HepG2 (cell line): ENCODE results near the gene RMI2. TPM values are rescaled to one million over a fixed set of nuclear protein-coding genes. Genes with fewer than 3 reads are reported as not detected.

Experiments used
- CBX5 ChIP-seq: sonication (generic); formaldehyde crosslinking; IDR thresholded peaks from 2 replicates; pipeline ENCODE4 v1.4.0; 2020; ENCODE audit warnings: missing genetic modification reagents, borderline replicate concordance
- CEBPB ChIP-seq: IDR thresholded peaks from 2 replicates; pipeline ENCODE4 v1.6.1; 2011; ENCODE audit warnings: low read depth, low read length, improper control_type of control experiment, borderline replicate concordance
- CREM ChIP-seq, 2 experiments: sonication (generic) in 1 of 2; formaldehyde crosslinking in 1 of 2; IDR thresholded peaks; 2 replicates each; pipeline versions ENCODE4 v1.4.0 to v1.6.1; 2016 to 2020; ENCODE audit warnings: antibody characterized with exemption in 1 of 2, mild to moderate bottlenecking in 1 of 2, missing genetic modification reagents in 1 of 2
- DDIT3 ChIP-seq: sonication (generic); formaldehyde crosslinking; IDR thresholded peaks from 2 replicates; pipeline ENCODE4 v1.4.0; 2020; ENCODE audit warnings: mild to moderate bottlenecking, missing genetic modification reagents
- FOXJ3 ChIP-seq: sonication (generic); formaldehyde crosslinking; IDR thresholded peaks from 2 replicates; pipeline ENCODE4 v1.4.0; 2020; ENCODE audit warnings: missing genetic modification reagents, mild to moderate bottlenecking, borderline replicate concordance
- HMG20B ChIP-seq: conservative IDR thresholded peaks from 2 replicates; pipeline ENCODE4 v1.6.1; 2016; ENCODE audit warnings: missing genetic modification reagents, missing compliant biosample characterization
- HNF1A ChIP-seq, 2 experiments: sonication (generic) in 1 of 2; formaldehyde crosslinking in 1 of 2; IDR thresholded peaks; 2 replicates each; pipeline versions ENCODE4 v1.4.0 to v1.6.1; 2016 to 2020; ENCODE audit warnings: borderline replicate concordance in 1 of 2, low read depth in 1 of 2, mild to moderate bottlenecking in 1 of 2, missing genetic modification reagents in 1 of 2
- KLF12 ChIP-seq: sonication (generic); formaldehyde crosslinking; IDR thresholded peaks from 2 replicates; pipeline ENCODE4 v1.4.0; 2020; ENCODE audit warnings: missing genetic modification reagents, borderline replicate concordance
- NFKBIZ ChIP-seq: IDR thresholded peaks from 2 replicates; pipeline ENCODE4 v1.6.1; 2018; ENCODE audit warnings: missing genetic modification reagents, missing compliant biosample characterization
- RFX5 ChIP-seq: IDR thresholded peaks from 2 replicates; pipeline ENCODE4 v1.6.1; 2011; ENCODE audit warnings: low read depth, low read length, improper control_type of control experiment
- TSC22D2 ChIP-seq: sonication (generic); formaldehyde crosslinking; IDR thresholded peaks from 2 replicates; pipeline ENCODE4 v1.5.1; 2020; ENCODE audit warnings: missing genetic modification reagents, mild to moderate bottlenecking, borderline replicate concordance
- ZBTB2 ChIP-seq: sonication (generic); formaldehyde crosslinking; IDR thresholded peaks from 2 replicates; pipeline ENCODE4 v1.8.0; 2022; ENCODE audit warnings: low read depth, missing genetic modification reagents
- ZC3H4 ChIP-seq: sonication (generic); formaldehyde crosslinking; IDR thresholded peaks from 2 replicates; pipeline ENCODE4 v1.4.0; 2020; ENCODE audit warnings: missing genetic modification reagents, borderline replicate concordance
- ZMYM2 ChIP-seq: sonication (generic); formaldehyde crosslinking; IDR thresholded peaks from 2 replicates; pipeline ENCODE4 v1.8.0; 2022; ENCODE audit warnings: mild to moderate bottlenecking, missing genetic modification reagents
- polyA plus RNA-seq, 8 experiments: library from polyadenylated mRNA; depleted of rRNA in 3 of 8; stranded (reverse) in 7 of 8; unstranded in 1 of 8; fragments of >200 nt; fragmentation: Illumina TruSeq in 4 of 8; extraction: Trizol in 4 of 8; gene quantifications; 2 replicates each; pipeline versions ENCODE4 v1.2.1 to v1.2.3, GENCODE V29; 2011 to 2016; ENCODE audit warnings: low read depth in 4 of 8, missing spikeins in 1 of 8, mixed read lengths in 1 of 8; ENCODE audit not compliant: insufficient read depth in 1 of 8
- total RNA-seq, 5 experiments: library from RNA; depleted of rRNA; stranded (reverse); fragments of >200 nt; fragmentation: Illumina TruSeq; extraction: Trizol; gene quantifications; 2 replicates each; pipeline ENCODE4 v1.2.3, GENCODE V29; 2016; ENCODE audit warnings: low read depth in 1 of 5
- TF ChIP-seq, protein P1 (sequence below): sonication (generic); formaldehyde crosslinking; IDR thresholded peaks from 2 replicates; pipeline ENCODE4 v1.8.0; 2022; ENCODE audit warnings: mild to moderate bottlenecking, missing genetic modification reagents, moderate library complexity
- TF ChIP-seq, protein P2 (sequence below): sonication (generic); formaldehyde crosslinking; IDR thresholded peaks from 2 replicates; pipeline ENCODE4 v1.4.0; 2020; ENCODE audit warnings: mild to moderate bottlenecking, missing genetic modification reagents
- TF ChIP-seq, protein P3 (sequence below): IDR thresholded peaks from 2 replicates; pipeline ENCODE4 v1.6.1; 2016; ENCODE audit warnings: mild to moderate bottlenecking

The RMI2 gene
- total and polyA plus RNA-seq, 2 of the 13 experiments (the other 11 are each of a cell fraction or from before 2014, with no cell fraction given): 24.5 to 55.7 TPM

DNA sequence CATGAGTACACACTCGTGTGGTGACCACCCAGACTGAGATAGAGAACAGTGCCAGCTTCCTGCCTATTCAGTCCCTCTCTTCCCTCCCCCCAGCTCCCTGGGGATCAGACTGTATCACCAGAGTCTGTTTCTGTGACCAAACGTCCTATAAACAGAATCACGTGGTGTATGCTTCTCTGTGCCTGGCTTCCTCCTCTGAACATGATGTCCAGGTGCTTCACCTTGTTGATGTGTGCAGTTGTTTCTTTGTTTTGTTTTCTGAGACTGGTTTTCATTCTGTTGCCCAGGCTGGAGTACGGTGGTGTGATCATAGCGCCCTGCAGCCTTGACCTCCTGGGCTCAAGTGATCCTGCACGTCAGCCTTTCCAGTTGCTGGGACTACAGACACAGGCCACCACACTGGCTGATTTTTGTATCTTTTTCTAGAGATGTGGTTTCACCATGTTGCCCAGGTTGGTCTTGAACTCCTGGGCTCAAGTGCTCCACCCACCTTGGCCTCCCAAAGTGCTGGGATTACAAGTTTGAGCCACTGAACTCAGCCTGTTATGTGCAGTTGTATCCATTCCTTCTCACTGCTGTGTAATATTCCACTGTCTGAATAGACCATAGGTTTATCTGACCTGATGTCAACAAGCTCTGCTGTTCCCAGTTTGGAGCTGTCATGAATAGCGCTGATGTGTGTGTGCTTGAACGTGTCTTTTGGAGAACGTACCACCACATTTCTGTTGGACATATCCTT is 35.2 kb upstream of the RMI2 start (continued):
- TF ChIP-seq NFKBIZ (CRISPR knock-in tag) (peak; percentile 89; the same call in 1 of the 2 replicates), KLF12 (no peak), CBX5 (CRISPR knock-in tag) (peak; percentile 29; the same call in 1 of the 2 replicates), HMG20B (CRISPR knock-in tag) (no peak), HNF1A (IDR thresholded peaks at IDR 0.05; ENCODE audit: low read depth) (peak; percentile 61; the same call in 1 of the 2 replicates), HNF1A (CRISPR knock-in tag; IDR thresholded peaks at IDR 0.05; ENCODE audit: borderline replicate concordance) (peak; percentile 45; the same call in 1 of the 2 replicates), TSC22D2 (CRISPR knock-in tag) (no peak), CREM (IDR thresholded peaks at IDR 0.05) (peak; percentile 70), CREM (CRISPR knock-in tag; IDR thresholded peaks at IDR 0.05) (no peak), ZC3H4 (CRISPR knock-in tag) (no peak), CEBPB (peak; percentile 13; the same call in 1 of the 2 replicates), DDIT3 (CRISPR knock-in tag) (no peak), RFX5 (no peak), ZBTB2 (peak; percentile 43; the same call in 1 of the 2 replicates), FOXJ3 (0 out of 2 replicates have a peak, but pooled peaks have one; percentile 37), ZMYM2 (CRISPR knock-in tag) (peak; percentile 99)
- TF ChIP-seq, protein P1, sequence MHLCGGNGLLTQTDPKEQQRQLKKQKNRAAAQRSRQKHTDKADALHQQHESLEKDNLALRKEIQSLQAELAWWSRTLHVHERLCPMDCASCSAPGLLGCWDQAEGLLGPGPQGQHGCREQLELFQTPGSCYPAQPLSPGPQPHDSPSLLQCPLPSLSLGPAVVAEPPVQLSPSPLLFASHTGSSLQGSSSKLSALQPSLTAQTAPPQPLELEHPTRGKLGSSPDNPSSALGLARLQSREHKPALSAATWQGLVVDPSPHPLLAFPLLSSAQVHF (CRISPR knock-in tag): 0 out of 2 replicates have a peak, but pooled peaks have one; percentile 43
- TF ChIP-seq, protein P2, sequence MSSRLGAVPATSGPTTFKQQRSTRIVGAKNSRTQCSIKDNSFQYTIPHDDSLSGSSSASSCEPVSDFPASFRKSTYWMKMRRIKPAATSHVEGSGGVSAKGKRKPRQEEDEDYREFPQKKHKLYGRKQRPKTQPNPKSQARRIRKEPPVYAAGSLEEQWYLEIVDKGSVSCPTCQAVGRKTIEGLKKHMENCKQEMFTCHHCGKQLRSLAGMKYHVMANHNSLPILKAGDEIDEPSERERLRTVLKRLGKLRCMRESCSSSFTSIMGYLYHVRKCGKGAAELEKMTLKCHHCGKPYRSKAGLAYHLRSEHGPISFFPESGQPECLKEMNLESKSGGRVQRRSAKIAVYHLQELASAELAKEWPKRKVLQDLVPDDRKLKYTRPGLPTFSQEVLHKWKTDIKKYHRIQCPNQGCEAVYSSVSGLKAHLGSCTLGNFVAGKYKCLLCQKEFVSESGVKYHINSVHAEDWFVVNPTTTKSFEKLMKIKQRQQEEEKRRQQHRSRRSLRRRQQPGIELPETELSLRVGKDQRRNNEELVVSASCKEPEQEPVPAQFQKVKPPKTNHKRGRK (CRISPR knock-in tag): no peak
- TF ChIP-seq, protein P3, sequence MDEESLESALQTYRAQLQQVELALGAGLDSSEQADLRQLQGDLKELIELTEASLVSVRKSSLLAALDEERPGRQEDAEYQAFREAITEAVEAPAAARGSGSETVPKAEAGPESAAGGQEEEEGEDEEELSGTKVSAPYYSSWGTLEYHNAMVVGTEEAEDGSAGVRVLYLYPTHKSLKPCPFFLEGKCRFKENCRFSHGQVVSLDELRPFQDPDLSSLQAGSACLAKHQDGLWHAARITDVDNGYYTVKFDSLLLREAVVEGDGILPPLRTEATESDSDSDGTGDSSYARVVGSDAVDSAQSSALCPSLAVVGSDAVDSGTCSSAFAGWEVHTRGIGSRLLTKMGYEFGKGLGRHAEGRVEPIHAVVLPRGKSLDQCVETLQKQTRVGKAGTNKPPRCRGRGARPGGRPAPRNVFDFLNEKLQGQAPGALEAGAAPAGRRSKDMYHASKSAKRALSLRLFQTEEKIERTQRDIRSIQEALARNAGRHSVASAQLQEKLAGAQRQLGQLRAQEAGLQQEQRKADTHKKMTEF (CRISPR knock-in tag): peak; percentile 90
